Measurements from ENCODE around the gene PITPNM3. TPM values are rescaled to one million over a fixed set of nuclear protein-coding genes. Genes with fewer than 3 reads are reported as not detected.

The PITPNM3 gene
- total RNA-seq, 1 experiment from 2014 or later, result 0.71 TPM

DNA sequence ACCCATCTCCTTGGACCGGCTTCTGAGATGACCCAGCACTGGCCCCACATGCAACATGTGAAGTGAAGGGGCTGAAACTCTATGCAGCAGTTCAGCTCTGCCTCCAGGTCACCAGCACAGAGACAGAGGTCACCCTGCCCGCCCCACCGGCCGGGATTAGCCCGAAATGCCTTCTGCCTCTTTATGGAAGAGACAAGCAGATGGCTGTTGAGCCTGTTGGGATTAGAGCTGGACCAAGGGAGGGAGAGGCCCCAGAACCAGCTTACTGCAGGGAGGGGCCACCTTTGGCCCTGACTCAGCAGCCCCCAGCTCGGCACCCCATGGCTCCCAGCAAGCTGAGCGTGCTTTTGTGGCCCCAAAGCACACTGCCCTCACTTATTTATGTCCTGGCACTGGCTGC is 127.1 kb downstream of the PITPNM3 start:
- H3K9me3 ChIP-seq (ENCODE audit: low read depth, low read length, poor library complexity, severe bottlenecking), result no peaks in the 10 kb centered on the region
- H3K36me3 ChIP-seq (ENCODE audit: insufficient read depth, low read length, poor library complexity, severe bottlenecking), result no peaks in the 10 kb centered on the region
- intact Hi-C loops (cut with micrococcal nuclease; ENCODE audit: unreplicated experiment), result no loop called here
- H3K4me3 ChIP-seq (ENCODE audit: low read depth, low read length, poor library complexity, severe bottlenecking), result no peak overlapping the region
- no peak for DNase-seq (ENCODE audit: low spot score)
- H3K27me3 ChIP-seq (replicated peaks; ENCODE audit: insufficient read depth, low read depth, low read length, poor library complexity), result no peaks in the 10 kb centered on the region
- TF ChIP-seq, protein P1, sequence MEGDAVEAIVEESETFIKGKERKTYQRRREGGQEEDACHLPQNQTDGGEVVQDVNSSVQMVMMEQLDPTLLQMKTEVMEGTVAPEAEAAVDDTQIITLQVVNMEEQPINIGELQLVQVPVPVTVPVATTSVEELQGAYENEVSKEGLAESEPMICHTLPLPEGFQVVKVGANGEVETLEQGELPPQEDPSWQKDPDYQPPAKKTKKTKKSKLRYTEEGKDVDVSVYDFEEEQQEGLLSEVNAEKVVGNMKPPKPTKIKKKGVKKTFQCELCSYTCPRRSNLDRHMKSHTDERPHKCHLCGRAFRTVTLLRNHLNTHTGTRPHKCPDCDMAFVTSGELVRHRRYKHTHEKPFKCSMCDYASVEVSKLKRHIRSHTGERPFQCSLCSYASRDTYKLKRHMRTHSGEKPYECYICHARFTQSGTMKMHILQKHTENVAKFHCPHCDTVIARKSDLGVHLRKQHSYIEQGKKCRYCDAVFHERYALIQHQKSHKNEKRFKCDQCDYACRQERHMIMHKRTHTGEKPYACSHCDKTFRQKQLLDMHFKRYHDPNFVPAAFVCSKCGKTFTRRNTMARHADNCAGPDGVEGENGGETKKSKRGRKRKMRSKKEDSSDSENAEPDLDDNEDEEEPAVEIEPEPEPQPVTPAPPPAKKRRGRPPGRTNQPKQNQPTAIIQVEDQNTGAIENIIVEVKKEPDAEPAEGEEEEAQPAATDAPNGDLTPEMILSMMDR (conservative IDR thresholded peaks at IDR 0.05; ENCODE audit: low read depth, low read length), result no peak
- no peak for TF ChIP-seq EZH2 (IDR thresholded peaks at IDR 0.05; ENCODE audit: borderline replicate concordance, low read depth, low read length, poor library complexity, severe bottlenecking)
- POLR2A ChIA-PET (ENCODE audit: low non-redundant PET), result no interaction called here
- H3K4me1 ChIP-seq (ENCODE audit: insufficient read depth, low read length, poor library complexity, severe bottlenecking), result no peaks in the 10 kb centered on the region
- BruUV-seq (replicated peaks), result no TSS peak
- CTCF ChIA-PET, result no interaction called here
- no peak overlapping the region for H3K27ac ChIP-seq (ENCODE audit: low read depth, low read length, poor library complexity, severe bottlenecking)

DNA sequence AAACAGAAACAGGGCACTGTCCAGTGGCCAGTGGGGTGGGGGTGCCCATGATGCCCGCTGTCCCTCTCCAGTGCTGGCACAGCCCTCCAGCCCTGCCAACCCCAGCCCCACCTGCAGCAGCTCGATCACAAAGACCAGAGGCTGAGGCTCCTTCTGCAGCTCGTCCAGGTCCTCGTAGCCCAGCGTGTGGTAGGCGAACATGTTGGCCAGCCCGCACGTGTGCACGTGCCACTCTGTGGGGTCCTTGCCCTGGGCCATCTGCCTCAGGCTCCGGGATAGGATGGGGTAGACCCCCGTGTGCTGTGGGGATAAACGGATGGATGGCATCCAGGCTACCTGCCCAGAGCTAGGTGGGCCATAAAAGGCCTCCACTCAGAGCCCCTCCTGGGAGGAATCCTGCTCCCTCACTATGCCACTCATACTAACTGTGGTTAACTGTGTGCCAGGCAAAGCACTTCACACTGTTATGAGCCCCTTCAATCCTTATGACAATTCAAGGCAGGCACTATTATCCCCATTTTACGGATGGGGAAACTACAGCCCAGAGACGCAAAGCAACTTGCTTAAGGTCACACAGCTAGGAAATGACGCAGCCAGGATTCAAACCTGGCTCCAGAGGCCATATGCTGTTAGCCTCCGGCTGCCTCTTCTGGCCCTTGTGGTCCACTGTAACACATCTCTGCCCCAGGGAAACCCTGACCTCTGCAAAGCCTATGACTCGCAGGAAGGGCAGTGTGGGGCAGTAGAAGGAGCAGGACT is 128.0 kb downstream of the PITPNM3 start:
- Histone ChIP-seq H3K4me3 (ENCODE audit: low read depth, low read length, poor library complexity, severe bottlenecking) (no peak overlapping the region), H3K27ac (ENCODE audit: low read depth, low read length, poor library complexity, severe bottlenecking) (no peak overlapping the region), H3K4me1 (ENCODE audit: insufficient read depth, low read length, poor library complexity, severe bottlenecking) (no peaks in the 10 kb centered on the region), H3K9me3 (ENCODE audit: low read depth, low read length, poor library complexity, severe bottlenecking) (no peaks in the 10 kb centered on the region), H3K27me3 (replicated peaks; ENCODE audit: insufficient read depth, low read depth, low read length, poor library complexity) (no peaks in the 10 kb centered on the region), H3K36me3 (ENCODE audit: insufficient read depth, low read length, poor library complexity, severe bottlenecking) (no peaks in the 10 kb centered on the region)
- ChIA-PET CTCF (no interaction called here), POLR2A (ENCODE audit: low non-redundant PET) (no interaction called here)
- intact Hi-C loops (cut with micrococcal nuclease; ENCODE audit: unreplicated experiment), result no loop called here
- TF ChIP-seq, protein P1 (conservative IDR thresholded peaks at IDR 0.05; ENCODE audit: low read depth, low read length), result no peak
- TF ChIP-seq EZH2 (IDR thresholded peaks at IDR 0.05; ENCODE audit: borderline replicate concordance, low read depth, low read length, poor library complexity, severe bottlenecking), result no peak
- DNase-seq (ENCODE audit: low spot score), result no peak
- BruUV-seq (replicated peaks), result no TSS peak

DNA sequence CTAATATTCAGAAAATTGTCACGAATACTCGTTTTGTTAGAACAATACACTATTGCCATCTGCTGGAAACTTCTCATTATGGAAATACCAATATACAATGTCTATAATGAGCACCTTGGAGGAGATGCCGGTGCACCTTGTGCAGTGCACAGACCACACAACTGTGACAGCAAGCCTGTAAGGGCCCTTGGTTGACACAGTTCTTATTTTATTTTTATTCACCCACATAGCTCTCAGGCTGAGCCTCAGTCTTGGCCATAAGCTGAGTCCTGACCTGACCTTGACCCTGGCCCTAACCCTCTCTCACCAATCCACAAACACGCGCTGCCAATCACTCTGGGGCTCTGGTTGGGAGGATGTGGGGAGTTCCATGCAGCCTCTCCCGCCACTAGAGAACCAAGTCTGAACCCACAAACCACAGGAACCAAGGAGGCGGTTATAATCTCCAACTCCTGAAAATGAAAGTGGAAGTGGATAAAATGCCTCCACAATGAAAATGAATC is 129.0 kb downstream of the PITPNM3 start:
- no peak for TF ChIP-seq EZH2 (IDR thresholded peaks at IDR 0.05; ENCODE audit: borderline replicate concordance, low read depth, low read length, poor library complexity, severe bottlenecking)
- TF ChIP-seq, protein P1 (conservative IDR thresholded peaks at IDR 0.05; ENCODE audit: low read depth, low read length), result no peak
- Histone ChIP-seq H3K27ac (ENCODE audit: low read depth, low read length, poor library complexity, severe bottlenecking) (no peak overlapping the region), H3K36me3 (ENCODE audit: insufficient read depth, low read length, poor library complexity, severe bottlenecking) (no peaks in the 10 kb centered on the region), H3K27me3 (replicated peaks; ENCODE audit: insufficient read depth, low read depth, low read length, poor library complexity) (no peaks in the 10 kb centered on the region), H3K9me3 (ENCODE audit: low read depth, low read length, poor library complexity, severe bottlenecking) (no peaks in the 10 kb centered on the region), H3K4me3 (ENCODE audit: low read depth, low read length, poor library complexity, severe bottlenecking) (no peak overlapping the region), H3K4me1 (ENCODE audit: insufficient read depth, low read length, poor library complexity, severe bottlenecking) (no peaks in the 10 kb centered on the region)
- intact Hi-C loops (cut with micrococcal nuclease; ENCODE audit: unreplicated experiment), result no loop called here
- no TSS peak for BruUV-seq (replicated peaks)
- no peak for DNase-seq (ENCODE audit: low spot score)
- ChIA-PET CTCF (no interaction called here), POLR2A (ENCODE audit: low non-redundant PET) (no interaction called here)

Measured in A673 (cell line).